ENCODE measurements around the gene BTNL9.
"Not testable (repeated sequence)": the region's sequence is repeated elsewhere in the genome, so short reads cannot be mapped to it uniquely, and the experiment has no call there.

The BTNL9 gene

GRCh38 chr5:181095162-181095561, 55.1 kb downstream of the BTNL9 start:
- H3K27me3 ChIP-seq (ENCODE audit: control insufficient read depth, insufficient read depth, low read length), result peaks cover 17% of the 10 kb centered on the region
- not testable (repeated sequence) for H3K9me3 ChIP-seq (replicated peaks; ENCODE audit: low read length); H3K4me3 ChIP-seq (ENCODE audit: low read length); H3K4me2 ChIP-seq (ENCODE audit: low read length); H3K36me3 ChIP-seq (ENCODE audit: insufficient read depth, low read length); H3K4me1 ChIP-seq (ENCODE audit: control insufficient read depth, insufficient read depth, low read length); H3K9ac ChIP-seq (ENCODE audit: low read depth, low read length)

- H3K9me3 ChIP-seq (replicated peaks; ENCODE audit: low read length); H3K4me3 ChIP-seq (ENCODE audit: low read length); H3K9ac ChIP-seq (ENCODE audit: low read depth, low read length); H3K36me3 ChIP-seq (ENCODE audit: insufficient read depth, low read length); H3K4me1 ChIP-seq (ENCODE audit: control insufficient read depth, insufficient read depth, low read length); H3K4me2 ChIP-seq (ENCODE audit: low read length): not testable (repeated sequence)
- peaks cover 21% of the 10 kb centered on the region for H3K27me3 ChIP-seq (ENCODE audit: control insufficient read depth, insufficient read depth, low read length)
These were observed 56.8 kb downstream of the BTNL9 start for GRCh38 chr5:181096721-181097382.

- not testable (repeated sequence) for H3K4me1 ChIP-seq (ENCODE audit: control insufficient read depth, insufficient read depth, low read length); H3K4me3 ChIP-seq (ENCODE audit: low read length); H3K36me3 ChIP-seq (ENCODE audit: insufficient read depth, low read length); H3K4me2 ChIP-seq (ENCODE audit: low read length); H3K9ac ChIP-seq (ENCODE audit: low read depth, low read length); H3K9me3 ChIP-seq (replicated peaks; ENCODE audit: low read length)
- H3K27me3 ChIP-seq (ENCODE audit: control insufficient read depth, insufficient read depth, low read length), result peaks cover 21% of the 10 kb centered on the region
These were observed 57.3 kb downstream of the BTNL9 start for GRCh38 chr5:181097383-181097753.

- not testable (repeated sequence) for H3K9me3 ChIP-seq (replicated peaks; ENCODE audit: low read length); H3K9ac ChIP-seq (ENCODE audit: low read depth, low read length); H3K4me1 ChIP-seq (ENCODE audit: control insufficient read depth, insufficient read depth, low read length); H3K4me3 ChIP-seq (ENCODE audit: low read length); H3K4me2 ChIP-seq (ENCODE audit: low read length); H3K36me3 ChIP-seq (ENCODE audit: insufficient read depth, low read length)
- H3K27me3 ChIP-seq (ENCODE audit: control insufficient read depth, insufficient read depth, low read length), result peaks cover 21% of the 10 kb centered on the region
These were observed 57.9 kb downstream of the BTNL9 start for GRCh38 chr5:181097759-181098491.

- Histone ChIP-seq H3K9me3 (replicated peaks; ENCODE audit: low read length) (no peaks in the 10 kb centered on the region), H3K4me2 (ENCODE audit: low read length) (peak overlapping the region; percentile 25), H3K9ac (ENCODE audit: low read depth, low read length) (no peak overlapping the region), H3K4me3 (ENCODE audit: low read length) (no peak overlapping the region), H3K4me1 (ENCODE audit: control insufficient read depth, insufficient read depth, low read length) (no peaks in the 10 kb centered on the region), H3K27me3 (ENCODE audit: control insufficient read depth, insufficient read depth, low read length) (peaks cover 18% of the 10 kb centered on the region), H3K36me3 (ENCODE audit: insufficient read depth, low read length) (no peaks in the 10 kb centered on the region)
These were observed 58.9 kb downstream of the BTNL9 start for GRCh38 chr5:181098762-181099601.

GRCh38 chr5:181099602-181100086, 59.6 kb downstream of the BTNL9 start:
- Histone ChIP-seq H3K4me2 (ENCODE audit: low read length) (no peak overlapping the region), H3K9ac (ENCODE audit: low read depth, low read length) (no peak overlapping the region), H3K4me3 (ENCODE audit: low read length) (no peak overlapping the region), H3K9me3 (replicated peaks; ENCODE audit: low read length) (no peaks in the 10 kb centered on the region), H3K27me3 (ENCODE audit: control insufficient read depth, insufficient read depth, low read length) (peaks cover 25% of the 10 kb centered on the region), H3K36me3 (ENCODE audit: insufficient read depth, low read length) (no peaks in the 10 kb centered on the region), H3K4me1 (ENCODE audit: control insufficient read depth, insufficient read depth, low read length) (no peaks in the 10 kb centered on the region)

GRCh38 chr5:181100121-181100875, 60.2 kb downstream of the BTNL9 start:
- no peak overlapping the region for H3K9ac ChIP-seq (ENCODE audit: low read depth, low read length)
- H3K36me3 ChIP-seq (ENCODE audit: insufficient read depth, low read length), result no peaks in the 10 kb centered on the region
- peak overlapping the region; percentile 63 for H3K4me2 ChIP-seq (ENCODE audit: low read length)
- no peak overlapping the region for H3K4me3 ChIP-seq (ENCODE audit: low read length)
- no peaks in the 10 kb centered on the region for H3K9me3 ChIP-seq (replicated peaks; ENCODE audit: low read length)
- H3K4me1 ChIP-seq (ENCODE audit: control insufficient read depth, insufficient read depth, low read length), result no peaks in the 10 kb centered on the region
- H3K27me3 ChIP-seq (ENCODE audit: control insufficient read depth, insufficient read depth, low read length), result peaks cover 30% of the 10 kb centered on the region

GRCh38 chr5:181101030-181101641, 61.1 kb downstream of the BTNL9 start:
- not testable (repeated sequence) for H3K4me1 ChIP-seq (ENCODE audit: control insufficient read depth, insufficient read depth, low read length); H3K9ac ChIP-seq (ENCODE audit: low read depth, low read length); H3K4me3 ChIP-seq (ENCODE audit: low read length); H3K4me2 ChIP-seq (ENCODE audit: low read length); H3K36me3 ChIP-seq (ENCODE audit: insufficient read depth, low read length); H3K9me3 ChIP-seq (replicated peaks; ENCODE audit: low read length)
- peaks cover 38% of the 10 kb centered on the region for H3K27me3 ChIP-seq (ENCODE audit: control insufficient read depth, insufficient read depth, low read length)

- H3K9me3 ChIP-seq (replicated peaks; ENCODE audit: low read length); H3K4me1 ChIP-seq (ENCODE audit: control insufficient read depth, insufficient read depth, low read length); H3K4me3 ChIP-seq (ENCODE audit: low read length); H3K9ac ChIP-seq (ENCODE audit: low read depth, low read length); H3K36me3 ChIP-seq (ENCODE audit: insufficient read depth, low read length); H3K4me2 ChIP-seq (ENCODE audit: low read length): not testable (repeated sequence)
- peaks cover 38% of the 10 kb centered on the region for H3K27me3 ChIP-seq (ENCODE audit: control insufficient read depth, insufficient read depth, low read length)
These were observed 62.0 kb downstream of the BTNL9 start for GRCh38 chr5:181101930-181102674.

GRCh38 chr5:181104259-181104568, 64.1 kb downstream of the BTNL9 start:
- H3K36me3 ChIP-seq (ENCODE audit: insufficient read depth, low read length); H3K4me3 ChIP-seq (ENCODE audit: low read length); H3K4me1 ChIP-seq (ENCODE audit: control insufficient read depth, insufficient read depth, low read length); H3K9ac ChIP-seq (ENCODE audit: low read depth, low read length); H3K9me3 ChIP-seq (replicated peaks; ENCODE audit: low read length): not testable (repeated sequence)
- Histone ChIP-seq H3K4me2 (ENCODE audit: low read length) (peak overlapping the region; percentile 52), H3K27me3 (ENCODE audit: control insufficient read depth, insufficient read depth, low read length) (peaks cover 47% of the 10 kb centered on the region)

Measured in skeletal muscle satellite cell (primary cell).